GM12878 (cell line): ENCODE data around the gene TBC1D2B. TPM values are rescaled to one million over a fixed set of nuclear protein-coding genes. Genes with fewer than 3 reads are reported as not detected.

Experiments
- BACH1 ChIP-seq: fragments of 450-650 bp; IDR thresholded peaks from 2 replicates; pipeline ENCODE4 v1.6.1; 2017; ENCODE audit warnings: mild to moderate bottlenecking, borderline replicate concordance
- GABPA ChIP-seq: IDR thresholded peaks from 2 replicates; pipeline ENCODE4 v1.6.1; 2014; ENCODE audit warnings: antibody characterized with exemption, low read depth, mild to moderate bottlenecking, inconsistent platforms
- PML ChIP-seq: IDR thresholded peaks from 2 replicates; pipeline ENCODE4 v1.6.1; 2012; ENCODE audit warnings: low read length, inconsistent platforms
- POLR2A ChIP-seq: IDR thresholded peaks from 2 replicates; pipeline ENCODE4 v1.6.1; 2011; ENCODE audit warnings: low read depth, mild to moderate bottlenecking, low read length
- POLR2AphosphoS5 ChIP-seq: IDR thresholded peaks from 2 replicates; pipeline ENCODE4 v1.6.1; 2011; ENCODE audit warnings: mild to moderate bottlenecking, low read length, inconsistent platforms
- RUNX3 ChIP-seq: IDR thresholded peaks from 2 replicates; pipeline ENCODE4 v1.6.1; 2012; ENCODE audit warnings: low read length, inconsistent platforms
- SMARCA5 ChIP-seq: fragments of 450-650 bp; IDR thresholded peaks from 2 replicates; pipeline ENCODE4 v1.6.1; 2017; ENCODE audit warnings: mild to moderate bottlenecking
- TCF7 ChIP-seq: IDR thresholded peaks from 2 replicates; pipeline ENCODE4 v1.6.1; 2014; ENCODE audit warnings: antibody characterized with exemption, borderline replicate concordance
- YY1 ChIP-seq: IDR thresholded peaks from 2 replicates; pipeline ENCODE4 v1.6.1; 2011; ENCODE audit warnings: low read depth, mild to moderate bottlenecking, low read length
- ZBED1 ChIP-seq: IDR thresholded peaks from 2 replicates; pipeline ENCODE4 v1.6.1; 2016; ENCODE audit warnings: borderline replicate concordance
- polyA plus RNA-seq, 11 experiments: library from polyadenylated mRNA; depleted of rRNA in 4 of 11; unstranded in 6 of 11; stranded (reverse) in 5 of 11; fragments of >200 nt; fragmentation: Nextera tagmentation in 4 of 11; fragmentation: Illumina TruSeq in 1 of 11; extraction: Ambion mirVana in 4 of 11; extraction: Trizol in 1 of 11; gene quantifications; 1 replicate in 1 of 11; 2 replicates in 10 of 11; pipeline versions ENCODE4 v1.2.1 to v1.2.3, GENCODE V29; 2011 to 2016; ENCODE audit warnings: inconsistent platforms in 2 of 11, missing spikeins in 2 of 11, low read depth in 1 of 11
- total RNA-seq, 4 experiments: library from RNA; depleted of rRNA in 3 of 4; stranded (reverse); fragments of >200 nt in 3 of 4; fragmentation: Illumina TruSeq in 1 of 4; extraction: Trizol in 1 of 4; gene quantifications; 2 replicates each; pipeline versions ENCODE4 v1.2.1 to v1.2.3, GENCODE V29; 2013 to 2021
- TF ChIP-seq, protein P1 (sequence below): fragments of 450-650 bp; IDR thresholded peaks from 2 replicates; pipeline ENCODE4 v1.6.1; 2016; ENCODE audit warnings: mild to moderate bottlenecking
- TF ChIP-seq, protein P2 (sequence below): fragments of 450-650 bp; IDR thresholded peaks from 2 replicates; pipeline ENCODE4 v1.6.1; 2017; ENCODE audit warnings: mild to moderate bottlenecking, moderate library complexity
- TF ChIP-seq, protein P3 (sequence below): fragments of 450-650 bp; IDR thresholded peaks from 2 replicates; pipeline ENCODE4 v1.6.1; 2018; ENCODE audit warnings: mild to moderate bottlenecking, low read depth, moderate library complexity; ENCODE audit not compliant: partially characterized antibody
- TF ChIP-seq, protein P4 (sequence below), 3 experiments: IDR thresholded peaks in 2 of 3; conservative IDR thresholded peaks in 1 of 3; 2 replicates each; pipeline ENCODE4 v1.5.1; 2011; ENCODE audit warnings: low read depth in 3 of 3, low read length in 3 of 3, mild to moderate bottlenecking in 3 of 3, control low read depth in 2 of 3, moderate library complexity in 2 of 3, inconsistent platforms in 1 of 3, mixed read lengths in 1 of 3; ENCODE audit not compliant: control insufficient read depth in 2 of 3, insufficient read depth in 1 of 3; ENCODE audit errors: extremely low read depth in 1 of 3

Gene TBC1D2B
- total and polyA plus RNA-seq, 10 of the 15 experiments (the other 5 are each of a cell fraction or from before 2014, with no cell fraction given) = 1.3 to 53.4 (median 19.4) TPM

DNA sequence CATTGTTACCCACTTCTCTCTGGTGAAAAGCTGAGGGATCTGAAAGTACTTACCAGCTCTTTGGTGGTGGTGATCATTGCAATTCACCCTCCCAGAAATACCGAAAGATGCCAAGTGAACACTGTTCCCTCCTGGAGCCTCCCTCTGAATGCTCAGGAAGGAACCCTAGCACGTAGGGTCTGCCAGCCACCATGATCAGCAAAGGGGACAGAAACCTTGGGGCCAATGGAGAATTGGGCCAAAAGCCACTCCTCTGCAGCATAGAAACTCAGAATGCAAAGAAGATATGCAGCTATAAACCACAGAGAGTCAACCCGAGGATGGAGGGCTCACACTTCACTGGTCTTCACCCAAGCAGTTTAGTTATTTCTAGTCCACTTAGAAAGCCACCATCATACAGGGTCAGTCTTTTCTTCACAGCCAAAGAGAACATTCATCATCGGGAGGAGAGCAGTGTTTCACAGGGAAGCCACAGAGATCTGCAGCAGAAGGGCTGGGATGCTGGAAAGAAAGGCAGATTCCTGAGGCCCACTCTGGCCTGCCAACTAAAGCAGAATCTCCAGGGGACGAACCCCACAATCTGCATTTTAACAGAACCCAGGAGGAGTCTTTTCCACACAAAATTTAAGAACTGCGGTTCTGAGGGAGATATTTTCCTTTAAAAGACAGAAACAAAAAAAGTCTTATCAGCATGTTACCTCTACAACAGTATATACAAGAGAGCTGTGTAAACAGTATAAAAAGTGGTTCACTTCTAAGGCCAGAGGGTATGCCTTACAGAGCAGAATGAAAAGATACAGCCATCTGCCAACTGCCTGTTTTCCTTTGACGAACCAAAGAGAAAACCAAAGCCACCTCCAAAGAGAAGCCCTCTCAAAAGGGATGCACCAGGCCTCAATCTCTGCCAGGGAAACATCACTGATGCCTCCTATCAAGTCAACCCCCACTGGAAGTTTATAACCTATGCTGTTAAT lies 11.3 kb downstream of the TBC1D2B start (continued):
- TF ChIP-seq, protein P1, sequence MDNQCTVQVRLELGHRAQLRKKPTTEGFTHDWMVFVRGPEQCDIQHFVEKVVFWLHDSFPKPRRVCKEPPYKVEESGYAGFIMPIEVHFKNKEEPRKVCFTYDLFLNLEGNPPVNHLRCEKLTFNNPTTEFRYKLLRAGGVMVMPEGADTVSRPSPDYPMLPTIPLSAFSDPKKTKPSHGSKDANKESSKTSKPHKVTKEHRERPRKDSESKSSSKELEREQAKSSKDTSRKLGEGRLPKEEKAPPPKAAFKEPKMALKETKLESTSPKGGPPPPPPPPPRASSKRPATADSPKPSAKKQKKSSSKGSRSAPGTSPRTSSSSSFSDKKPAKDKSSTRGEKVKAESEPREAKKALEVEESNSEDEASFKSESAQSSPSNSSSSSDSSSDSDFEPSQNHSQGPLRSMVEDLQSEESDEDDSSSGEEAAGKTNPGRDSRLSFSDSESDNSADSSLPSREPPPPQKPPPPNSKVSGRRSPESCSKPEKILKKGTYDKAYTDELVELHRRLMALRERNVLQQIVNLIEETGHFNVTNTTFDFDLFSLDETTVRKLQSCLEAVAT = 0 out of 2 replicates have a peak, but pooled peaks have one; percentile 51
- TF ChIP-seq, protein P2, sequence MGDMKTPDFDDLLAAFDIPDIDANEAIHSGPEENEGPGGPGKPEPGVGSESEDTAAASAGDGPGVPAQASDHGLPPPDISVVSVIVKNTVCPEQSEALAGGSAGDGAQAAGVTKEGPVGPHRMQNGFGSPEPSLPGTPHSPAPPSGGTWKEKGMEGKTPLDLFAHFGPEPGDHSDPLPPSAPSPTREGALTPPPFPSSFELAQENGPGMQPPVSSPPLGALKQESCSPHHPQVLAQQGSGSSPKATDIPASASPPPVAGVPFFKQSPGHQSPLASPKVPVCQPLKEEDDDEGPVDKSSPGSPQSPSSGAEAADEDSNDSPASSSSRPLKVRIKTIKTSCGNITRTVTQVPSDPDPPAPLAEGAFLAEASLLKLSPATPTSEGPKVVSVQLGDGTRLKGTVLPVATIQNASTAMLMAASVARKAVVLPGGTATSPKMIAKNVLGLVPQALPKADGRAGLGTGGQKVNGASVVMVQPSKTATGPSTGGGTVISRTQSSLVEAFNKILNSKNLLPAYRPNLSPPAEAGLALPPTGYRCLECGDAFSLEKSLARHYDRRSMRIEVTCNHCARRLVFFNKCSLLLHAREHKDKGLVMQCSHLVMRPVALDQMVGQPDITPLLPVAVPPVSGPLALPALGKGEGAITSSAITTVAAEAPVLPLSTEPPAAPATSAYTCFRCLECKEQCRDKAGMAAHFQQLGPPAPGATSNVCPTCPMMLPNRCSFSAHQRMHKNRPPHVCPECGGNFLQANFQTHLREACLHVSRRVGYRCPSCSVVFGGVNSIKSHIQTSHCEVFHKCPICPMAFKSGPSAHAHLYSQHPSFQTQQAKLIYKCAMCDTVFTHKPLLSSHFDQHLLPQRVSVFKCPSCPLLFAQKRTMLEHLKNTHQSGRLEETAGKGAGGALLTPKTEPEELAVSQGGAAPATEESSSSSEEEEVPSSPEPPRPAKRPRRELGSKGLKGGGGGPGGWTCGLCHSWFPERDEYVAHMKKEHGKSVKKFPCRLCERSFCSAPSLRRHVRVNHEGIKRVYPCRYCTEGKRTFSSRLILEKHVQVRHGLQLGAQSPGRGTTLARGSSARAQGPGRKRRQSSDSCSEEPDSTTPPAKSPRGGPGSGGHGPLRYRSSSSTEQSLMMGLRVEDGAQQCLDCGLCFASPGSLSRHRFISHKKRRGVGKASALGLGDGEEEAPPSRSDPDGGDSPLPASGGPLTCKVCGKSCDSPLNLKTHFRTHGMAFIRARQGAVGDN = peak; percentile 14; the same call in 1 of the 2 replicates
- TF ChIP-seq, protein P3, sequence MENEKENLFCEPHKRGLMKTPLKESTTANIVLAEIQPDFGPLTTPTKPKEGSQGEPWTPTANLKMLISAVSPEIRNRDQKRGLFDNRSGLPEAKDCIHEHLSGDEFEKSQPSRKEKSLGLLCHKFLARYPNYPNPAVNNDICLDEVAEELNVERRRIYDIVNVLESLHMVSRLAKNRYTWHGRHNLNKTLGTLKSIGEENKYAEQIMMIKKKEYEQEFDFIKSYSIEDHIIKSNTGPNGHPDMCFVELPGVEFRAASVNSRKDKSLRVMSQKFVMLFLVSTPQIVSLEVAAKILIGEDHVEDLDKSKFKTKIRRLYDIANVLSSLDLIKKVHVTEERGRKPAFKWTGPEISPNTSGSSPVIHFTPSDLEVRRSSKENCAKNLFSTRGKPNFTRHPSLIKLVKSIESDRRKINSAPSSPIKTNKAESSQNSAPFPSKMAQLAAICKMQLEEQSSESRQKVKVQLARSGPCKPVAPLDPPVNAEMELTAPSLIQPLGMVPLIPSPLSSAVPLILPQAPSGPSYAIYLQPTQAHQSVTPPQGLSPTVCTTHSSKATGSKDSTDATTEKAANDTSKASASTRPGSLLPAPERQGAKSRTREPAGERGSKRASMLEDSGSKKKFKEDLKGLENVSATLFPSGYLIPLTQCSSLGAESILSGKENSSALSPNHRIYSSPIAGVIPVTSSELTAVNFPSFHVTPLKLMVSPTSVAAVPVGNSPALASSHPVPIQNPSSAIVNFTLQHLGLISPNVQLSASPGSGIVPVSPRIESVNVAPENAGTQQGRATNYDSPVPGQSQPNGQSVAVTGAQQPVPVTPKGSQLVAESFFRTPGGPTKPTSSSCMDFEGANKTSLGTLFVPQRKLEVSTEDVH = no peak
- no peak for TF ChIP-seq GABPA
- peak; percentile 62 for TF ChIP-seq POLR2AphosphoS5
- TF ChIP-seq ZBED1 = 0 out of 2 replicates have a peak, but pooled peaks have one; percentile 25
- no peak for TF ChIP-seq BACH1
- peak; percentile 97 for TF ChIP-seq RUNX3
- TF ChIP-seq POLR2A = 0 out of 2 replicates have a peak, but pooled peaks have one; percentile 42
- 0 out of 2 replicates have a peak, but pooled peaks have one; percentile 10 for TF ChIP-seq SMARCA5
- no peak for TF ChIP-seq TCF7
- TF ChIP-seq, protein P4, sequence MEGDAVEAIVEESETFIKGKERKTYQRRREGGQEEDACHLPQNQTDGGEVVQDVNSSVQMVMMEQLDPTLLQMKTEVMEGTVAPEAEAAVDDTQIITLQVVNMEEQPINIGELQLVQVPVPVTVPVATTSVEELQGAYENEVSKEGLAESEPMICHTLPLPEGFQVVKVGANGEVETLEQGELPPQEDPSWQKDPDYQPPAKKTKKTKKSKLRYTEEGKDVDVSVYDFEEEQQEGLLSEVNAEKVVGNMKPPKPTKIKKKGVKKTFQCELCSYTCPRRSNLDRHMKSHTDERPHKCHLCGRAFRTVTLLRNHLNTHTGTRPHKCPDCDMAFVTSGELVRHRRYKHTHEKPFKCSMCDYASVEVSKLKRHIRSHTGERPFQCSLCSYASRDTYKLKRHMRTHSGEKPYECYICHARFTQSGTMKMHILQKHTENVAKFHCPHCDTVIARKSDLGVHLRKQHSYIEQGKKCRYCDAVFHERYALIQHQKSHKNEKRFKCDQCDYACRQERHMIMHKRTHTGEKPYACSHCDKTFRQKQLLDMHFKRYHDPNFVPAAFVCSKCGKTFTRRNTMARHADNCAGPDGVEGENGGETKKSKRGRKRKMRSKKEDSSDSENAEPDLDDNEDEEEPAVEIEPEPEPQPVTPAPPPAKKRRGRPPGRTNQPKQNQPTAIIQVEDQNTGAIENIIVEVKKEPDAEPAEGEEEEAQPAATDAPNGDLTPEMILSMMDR (IDR thresholded peaks at IDR 0.05 in 2 of 3, conservative IDR thresholded peaks at IDR 0.05 in 1 of 3; ENCODE audit: control insufficient read depth in 2 of 3, extremely low read depth in 1 of 3, insufficient read depth in 1 of 3, low read depth in 3 of 3, low read length in 3 of 3) = no peak
- TF ChIP-seq PML = no peak
- TF ChIP-seq YY1 = peak; percentile 76
